ENCODE measurements around the gene MED25. TPM values are rescaled to one million over a fixed set of nuclear protein-coding genes. Genes with fewer than 3 reads are reported as not detected.
A peak's percentile ranks its signal among the peaks of the same experiment; 100 is the strongest.

Gene MED25
- total and polyA plus RNA-seq, 9 of the 15 experiments (the other 6 are each of a cell fraction or from before 2014, with no cell fraction given) = 4.1 to 93.9 (median 19.3) TPM

GRCh38 chr19:49775742-49776370, 42.2 kb upstream of the MED25 start (continued):
- peak in 1 of 3 experiments; percentile 29; a peak in 1 of 6 replicates for TF ChIP-seq ZBTB11 (CRISPR knock-in tag; IDR thresholded peaks at IDR 0.05)
- no peak for TF ChIP-seq ZNF707 (CRISPR knock-in tag; conservative IDR thresholded peaks at IDR 0.05)
- TF ChIP-seq CREB3L1 (IDR thresholded peaks at IDR 0.05; ENCODE audit: borderline replicate concordance, low read depth) = peak; percentile 38; the same call in 1 of the 2 replicates
- TF ChIP-seq TOE1 (IDR thresholded peaks at IDR 0.05; ENCODE audit: borderline replicate concordance) = peak; percentile 39; the same call in 1 of the 2 replicates
- no peak for TF ChIP-seq TOE1 (CRISPR knock-in tag; IDR thresholded peaks at IDR 0.05; ENCODE audit: borderline replicate concordance, low read depth)
- TF ChIP-seq TCF7 (IDR thresholded peaks at IDR 0.05; ENCODE audit: borderline replicate concordance) = 0 out of 2 replicates have a peak, but pooled peaks have one; percentile 51
- peak; percentile 75 for TF ChIP-seq GATA2 (CRISPR knock-in tag; IDR thresholded peaks at IDR 0.05)
- TF ChIP-seq HINFP (tag; conservative IDR thresholded peaks at IDR 0.05; ENCODE audit: low read depth) = no peak
- peak; percentile 85 for TF ChIP-seq TEAD4 (IDR thresholded peaks at IDR 0.05; ENCODE audit: low read length)
- no peak for TF ChIP-seq TEAD4 (CRISPR knock-in tag; IDR thresholded peaks at IDR 0.05; ENCODE audit: borderline replicate concordance)
- no peak for TF ChIP-seq TARDBP (IDR thresholded peaks at IDR 0.05)
- no peak for TF ChIP-seq NFYB (IDR thresholded peaks at IDR 0.05; ENCODE audit: extremely low read depth, insufficient read length)
- peak; percentile 55 for TF ChIP-seq C11orf30 (IDR thresholded peaks at IDR 0.05; ENCODE audit: low read depth)
- peak; percentile 82 for TF ChIP-seq CEBPB (tag; IDR thresholded peaks at IDR 0.05)
- peak; percentile 59; the same call in 1 of the 2 replicates for TF ChIP-seq STAT5A (IDR thresholded peaks at IDR 0.05; ENCODE audit: borderline replicate concordance, low read length)
- TF ChIP-seq ZBTB1 (CRISPR knock-in tag; IDR thresholded peaks at IDR 0.05; ENCODE audit: borderline replicate concordance, low read depth) = no peak
- TF ChIP-seq PML (IDR thresholded peaks at IDR 0.05; ENCODE audit: low read length) = peak; percentile 56; the same call in 1 of the 2 replicates
- no peak for TF ChIP-seq PPARD (CRISPR knock-in tag; IDR thresholded peaks at IDR 0.05)
- peak in 1 of 2 experiments; percentile 54; a peak in 1 of 4 replicates for TF ChIP-seq NONO (IDR thresholded peaks at IDR 0.05; ENCODE audit: low read depth in 2 of 2, low read length in 1 of 2)
- peak; percentile 32; the same call in 1 of the 2 replicates for TF ChIP-seq TFAP4 (CRISPR knock-in tag; IDR thresholded peaks at IDR 0.05; ENCODE audit: borderline replicate concordance)

All from K562 (cell line).